Measurements from ENCODE around the gene ENOPH1.

DNA sequence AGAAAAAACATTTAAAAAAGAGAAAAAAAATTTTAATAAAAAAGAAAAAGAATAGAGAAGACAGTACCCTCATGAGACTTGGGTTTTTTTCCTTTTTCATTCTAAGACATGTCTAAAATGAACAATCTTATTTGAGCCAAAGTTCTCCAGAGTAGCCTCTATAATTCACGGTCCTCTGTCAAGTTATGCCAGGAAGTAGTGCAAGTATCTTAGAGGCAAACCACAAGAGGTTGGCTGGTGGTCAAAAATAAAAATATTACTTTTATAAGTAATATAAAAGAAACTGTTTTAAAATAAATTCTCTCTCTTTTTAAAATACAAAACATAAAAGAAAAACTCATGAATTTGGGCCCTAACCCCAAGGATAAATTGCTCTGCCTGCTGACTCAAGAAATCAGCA, 26.7 kb upstream of the ENOPH1 start:
- TF ChIP-seq, protein P1, sequence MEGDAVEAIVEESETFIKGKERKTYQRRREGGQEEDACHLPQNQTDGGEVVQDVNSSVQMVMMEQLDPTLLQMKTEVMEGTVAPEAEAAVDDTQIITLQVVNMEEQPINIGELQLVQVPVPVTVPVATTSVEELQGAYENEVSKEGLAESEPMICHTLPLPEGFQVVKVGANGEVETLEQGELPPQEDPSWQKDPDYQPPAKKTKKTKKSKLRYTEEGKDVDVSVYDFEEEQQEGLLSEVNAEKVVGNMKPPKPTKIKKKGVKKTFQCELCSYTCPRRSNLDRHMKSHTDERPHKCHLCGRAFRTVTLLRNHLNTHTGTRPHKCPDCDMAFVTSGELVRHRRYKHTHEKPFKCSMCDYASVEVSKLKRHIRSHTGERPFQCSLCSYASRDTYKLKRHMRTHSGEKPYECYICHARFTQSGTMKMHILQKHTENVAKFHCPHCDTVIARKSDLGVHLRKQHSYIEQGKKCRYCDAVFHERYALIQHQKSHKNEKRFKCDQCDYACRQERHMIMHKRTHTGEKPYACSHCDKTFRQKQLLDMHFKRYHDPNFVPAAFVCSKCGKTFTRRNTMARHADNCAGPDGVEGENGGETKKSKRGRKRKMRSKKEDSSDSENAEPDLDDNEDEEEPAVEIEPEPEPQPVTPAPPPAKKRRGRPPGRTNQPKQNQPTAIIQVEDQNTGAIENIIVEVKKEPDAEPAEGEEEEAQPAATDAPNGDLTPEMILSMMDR (conservative IDR thresholded peaks at IDR 0.05) = no peak
- no peak for TF ChIP-seq ZFX (IDR thresholded peaks at IDR 0.05)

Data from C4-2B (cell line).